HG03460 (cell line): ENCODE results near the gene DFFB.
"Not testable (repeated sequence)": the region's sequence is repeated elsewhere in the genome, so short reads cannot be mapped to it uniquely, and the experiment has no call there.

Experiments used
- ATAC-seq: cut with Tn5 transposase; IDR thresholded peaks from one replicate; pipeline ENCODE4 v1.9.1; 2021; ENCODE audit not compliant: unreplicated experiment

Gene DFFB

GRCh38 chr1:3907621-3908165 lies 50.4 kb downstream of the DFFB start:
- ATAC-seq: no peak

GRCh38 chr1:3908886-3909517 lies 51.7 kb downstream of the DFFB start:
- ATAC-seq: no peak

GRCh38 chr1:3909615-3910014 lies 52.3 kb downstream of the DFFB start:
- no peak for ATAC-seq

DNA sequence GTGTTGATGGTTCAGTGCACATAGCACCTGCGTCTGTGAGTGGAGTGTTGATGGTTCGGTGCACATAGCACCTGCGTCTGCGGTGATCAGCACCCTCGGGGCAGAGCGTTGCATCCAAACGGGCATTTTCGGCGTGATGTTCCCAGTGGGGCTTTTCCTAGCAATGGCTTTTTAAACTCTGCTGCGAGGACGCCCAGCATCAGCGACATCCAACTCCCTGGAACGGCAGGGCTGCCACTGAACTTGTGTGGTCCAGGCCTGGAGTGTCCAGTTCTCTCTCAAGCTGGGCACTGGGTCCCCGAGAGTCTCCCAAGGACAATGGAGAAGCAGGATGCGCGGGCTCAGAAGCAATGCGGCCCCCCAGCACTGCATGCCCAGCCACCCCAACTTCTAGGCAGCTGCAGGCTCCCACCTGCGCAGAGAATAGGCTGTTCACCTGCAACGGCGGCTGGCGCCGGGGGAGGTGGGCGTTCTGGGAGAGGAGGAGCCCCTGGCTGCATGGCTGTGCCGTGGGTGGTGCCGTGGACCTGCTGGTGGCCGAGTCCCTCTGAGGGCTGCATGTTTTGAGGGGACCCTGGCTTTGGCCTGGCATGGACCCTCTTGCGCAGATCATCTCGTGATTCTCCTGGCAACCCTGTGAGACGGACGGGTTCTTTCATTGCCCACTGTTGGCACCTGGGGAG lies 52.9 kb downstream of the DFFB start:
- ATAC-seq: no peak

DNA sequence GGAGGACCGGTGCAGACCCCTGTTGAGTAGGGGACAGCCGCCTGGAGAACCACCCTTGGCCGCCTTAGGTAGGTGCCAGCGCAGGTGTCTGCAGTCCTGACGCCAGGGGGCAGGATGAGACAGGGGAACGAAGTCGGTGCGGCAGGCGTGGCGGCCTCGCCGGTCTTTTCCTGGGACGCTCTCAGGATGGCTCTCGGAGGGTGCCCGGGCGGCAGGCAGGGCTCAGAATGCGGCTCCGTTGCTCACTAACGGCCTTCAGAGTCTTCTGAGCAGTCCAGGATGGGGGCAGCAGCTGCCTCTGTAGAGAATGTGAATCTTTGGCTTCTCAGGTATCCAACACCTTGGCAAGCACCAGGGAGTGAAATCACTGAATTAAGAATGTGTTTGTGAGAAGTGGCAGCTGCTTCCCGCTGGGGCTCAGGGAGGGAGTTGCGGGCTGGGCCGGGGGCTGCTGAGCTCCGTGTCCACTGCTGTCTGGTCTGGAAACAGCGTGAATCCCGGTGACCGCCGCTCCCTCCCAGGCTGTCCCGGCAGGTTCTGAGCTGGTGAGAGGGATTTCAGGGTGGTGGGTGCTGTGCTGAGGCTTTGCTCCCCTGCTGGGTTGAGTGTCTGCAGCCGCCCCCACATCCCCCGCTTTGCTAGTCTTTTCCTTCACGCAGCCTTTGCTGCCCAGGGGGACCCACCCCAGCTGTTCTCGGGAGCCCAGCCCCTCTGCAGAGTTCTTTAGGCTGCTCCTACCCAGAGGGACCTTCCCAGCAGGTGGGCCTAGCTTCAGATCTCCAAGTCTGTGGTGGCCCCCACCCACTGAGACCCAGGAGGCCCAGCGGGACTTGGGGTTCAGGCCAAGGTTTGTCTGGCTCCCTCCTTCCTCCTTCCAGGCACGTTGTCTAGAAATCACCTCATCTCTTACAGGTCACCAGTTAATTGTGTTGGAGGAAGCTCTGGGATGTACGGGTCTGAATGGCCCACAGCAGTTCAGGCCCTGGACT lies 53.9 kb downstream of the DFFB start:
- ATAC-seq: no peak

GRCh38 chr1:3911981-3912808 lies 54.9 kb downstream of the DFFB start:
- ATAC-seq: no peak

GRCh38 chr1:3912809-3913685 lies 55.8 kb downstream of the DFFB start:
- ATAC-seq: no peak

- no peak for ATAC-seq
Observed at GRCh38 chr1:3914331-3914851, 57.1 kb downstream of the DFFB start.

- ATAC-seq: no peak
Observed at GRCh38 chr1:3914911-3915310, 57.6 kb downstream of the DFFB start.

GRCh38 chr1:3915551-3916121 lies 58.4 kb downstream of the DFFB start:
- ATAC-seq: no peak

GRCh38 chr1:3917761-3918160 lies 60.5 kb downstream of the DFFB start:
- ATAC-seq: no peak

- not testable (repeated sequence) for ATAC-seq
Observed at GRCh38 chr1:3918359-3918758, 61.1 kb downstream of the DFFB start.

- no peak for ATAC-seq
Observed at GRCh38 chr1:3918966-3919611, 61.8 kb downstream of the DFFB start.

- no peak for ATAC-seq
Observed at GRCh38 chr1:3919706-3920105, 62.4 kb downstream of the DFFB start.

DNA sequence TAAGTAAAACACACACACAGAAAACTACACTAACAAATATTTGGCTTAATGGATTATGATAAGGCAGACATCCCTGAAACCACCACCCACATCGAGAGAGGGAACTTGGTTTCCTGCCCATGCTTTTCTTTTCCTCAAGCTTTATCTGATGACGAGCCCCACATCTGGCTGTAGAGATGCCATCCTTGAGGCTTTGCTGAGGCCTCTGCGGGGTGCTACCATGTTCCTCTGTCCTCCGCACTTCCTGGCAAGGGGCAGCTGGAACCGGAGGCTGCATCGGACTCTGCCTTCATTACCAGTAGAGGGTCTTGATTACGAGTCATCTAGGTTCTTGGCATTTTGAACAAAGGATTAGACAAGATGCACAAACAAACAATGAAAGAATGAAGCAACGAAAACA lies 64.5 kb downstream of the DFFB start:
- no peak for ATAC-seq

DNA sequence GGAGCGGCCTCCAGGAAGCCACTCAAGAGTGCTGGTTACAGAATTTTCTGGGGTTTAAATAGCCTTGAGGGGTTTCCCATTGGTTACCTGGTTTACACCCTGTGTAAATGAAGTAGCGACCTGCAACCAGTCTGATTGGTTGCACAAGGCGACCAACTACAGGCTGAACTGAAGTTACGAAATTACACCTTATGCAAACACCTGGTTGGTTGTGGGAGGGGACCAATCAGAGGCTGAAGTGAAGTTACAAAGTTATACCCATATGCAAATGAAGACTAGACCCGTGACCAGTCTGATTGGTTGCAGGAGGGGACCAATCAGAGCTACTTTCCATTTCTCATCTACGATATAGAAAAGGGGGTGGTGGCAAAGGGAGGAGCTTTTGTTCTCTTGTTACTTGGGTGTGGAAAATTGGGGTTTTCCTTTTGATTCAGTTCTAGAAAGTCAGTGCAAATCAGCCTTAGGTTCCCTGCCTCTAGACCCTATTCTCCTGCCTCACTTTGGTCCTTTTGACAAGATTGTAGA lies 65.0 kb downstream of the DFFB start:
- ATAC-seq: no peak

- ATAC-seq: no peak
Observed at GRCh38 chr1:3922851-3923250, 65.6 kb downstream of the DFFB start.
